ENCODE measurements around the gene NTSR1.

The NTSR1 gene

DNA sequence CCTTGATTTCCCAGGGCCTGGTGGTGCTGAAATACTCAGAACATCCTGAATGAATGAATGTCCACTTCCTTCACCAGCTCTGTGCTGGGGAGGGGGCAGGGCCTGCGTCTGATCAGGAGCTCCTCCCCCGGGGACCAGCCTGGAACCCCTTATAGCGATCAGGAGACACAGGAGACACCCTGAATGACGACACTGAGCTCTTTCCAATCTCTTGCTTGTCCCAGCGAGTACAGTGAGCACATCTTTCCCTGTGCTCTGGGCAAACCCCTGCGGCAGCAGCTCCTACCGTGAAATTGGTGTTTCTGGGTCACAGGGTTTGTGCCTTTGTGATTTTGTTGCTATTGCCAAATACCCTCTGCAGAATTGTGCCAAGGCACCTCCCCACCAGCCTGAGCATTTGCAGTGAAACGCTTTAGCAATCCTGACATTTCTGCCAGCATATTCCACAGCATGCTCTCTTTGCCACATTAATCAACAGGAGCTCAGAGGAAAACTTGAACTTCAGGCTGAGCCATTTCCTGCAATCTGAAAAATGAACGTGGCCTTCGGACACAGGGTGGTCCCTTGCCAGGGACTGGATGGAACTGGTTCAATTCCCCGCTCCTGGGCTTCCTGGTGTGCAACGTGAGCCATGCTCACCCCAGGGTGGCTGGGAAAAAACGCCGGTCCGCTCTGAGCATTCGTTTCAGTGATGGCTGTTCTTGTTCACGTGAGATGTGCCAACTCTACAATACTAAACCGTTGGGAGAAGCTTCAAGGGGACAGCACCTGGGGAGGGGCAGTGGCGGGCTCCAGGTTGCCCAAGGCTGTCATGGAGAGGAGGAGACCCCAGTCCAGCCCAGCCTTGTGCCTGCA, 64.6 kb downstream of the NTSR1 start:
- ATAC-seq = no peak
- H3K4me3 Mint-ChIP-seq = no peak overlapping the region
- H3K4me1 Mint-ChIP-seq = peaks cover 47% of the 10 kb centered on the region
- peaks cover 5% of the 10 kb centered on the region for H3K9me3 Mint-ChIP-seq
- H3K36me3 Mint-ChIP-seq = no peaks in the 10 kb centered on the region
- no peak overlapping the region for H3K27ac Mint-ChIP-seq
- H3K27me3 Mint-ChIP-seq = peaks cover 38% of the 10 kb centered on the region

- no peaks in the 10 kb centered on the region for H3K36me3 Mint-ChIP-seq
- ATAC-seq = no peak
- peaks cover 47% of the 10 kb centered on the region for H3K4me1 Mint-ChIP-seq
- no peak overlapping the region for H3K27ac Mint-ChIP-seq
- peaks cover 32% of the 10 kb centered on the region for H3K27me3 Mint-ChIP-seq
- H3K4me3 Mint-ChIP-seq = no peak overlapping the region
- peaks cover 5% of the 10 kb centered on the region for H3K9me3 Mint-ChIP-seq
Observed at GRCh38 chr20:62773845-62774714, 65.4 kb downstream of the NTSR1 start.

DNA sequence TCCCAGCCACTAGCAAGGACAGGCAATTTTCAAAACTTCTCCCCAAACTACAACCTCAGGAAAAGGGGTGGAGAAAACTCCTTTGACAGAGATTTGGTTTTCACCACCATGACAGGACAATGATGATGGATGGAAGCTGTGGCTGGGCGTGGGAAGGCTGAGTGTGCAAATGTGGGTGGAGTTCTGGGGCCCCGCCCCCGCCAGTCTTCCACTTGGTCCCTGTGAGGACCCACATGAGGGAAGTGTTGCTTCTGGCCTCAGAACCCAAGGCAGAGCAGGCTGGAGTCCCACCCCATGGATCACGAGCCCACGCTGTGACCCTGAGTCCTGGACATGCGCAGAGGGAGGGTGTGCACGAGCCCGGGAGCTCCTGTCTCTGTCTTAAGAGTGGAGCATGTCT, 66.1 kb downstream of the NTSR1 start:
- H3K9me3 Mint-ChIP-seq = peaks cover 5% of the 10 kb centered on the region
- ATAC-seq = no peak
- H3K27me3 Mint-ChIP-seq = peaks cover 32% of the 10 kb centered on the region
- no peak overlapping the region for H3K27ac Mint-ChIP-seq
- H3K36me3 Mint-ChIP-seq = no peaks in the 10 kb centered on the region
- peaks cover 47% of the 10 kb centered on the region for H3K4me1 Mint-ChIP-seq
- H3K4me3 Mint-ChIP-seq = no peak overlapping the region

DNA sequence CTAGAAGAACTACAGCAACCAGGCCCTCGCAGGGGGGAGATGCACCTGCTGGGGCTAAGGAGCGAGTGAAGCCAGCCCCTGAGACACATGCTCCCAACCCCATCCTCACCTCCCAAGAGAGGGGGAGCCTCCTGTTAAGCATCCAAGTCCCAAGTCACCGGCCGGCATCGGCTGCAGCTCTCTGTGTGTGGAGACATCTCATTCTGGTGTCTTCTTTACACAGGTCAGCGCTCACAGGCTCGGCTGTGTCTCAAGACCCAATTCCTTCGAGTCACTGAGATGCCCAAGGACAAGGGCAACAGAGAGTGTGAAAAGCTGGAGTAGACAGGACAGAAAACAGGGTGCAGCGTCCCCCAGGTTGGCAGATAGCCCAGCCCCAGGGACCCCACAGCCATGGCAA, 66.6 kb downstream of the NTSR1 start:
- H3K9me3 Mint-ChIP-seq = peaks cover 5% of the 10 kb centered on the region
- H3K4me3 Mint-ChIP-seq = no peak overlapping the region
- no peak for ATAC-seq
- H3K27ac Mint-ChIP-seq = no peak overlapping the region
- H3K4me1 Mint-ChIP-seq = peaks cover 46% of the 10 kb centered on the region
- H3K36me3 Mint-ChIP-seq = no peaks in the 10 kb centered on the region
- H3K27me3 Mint-ChIP-seq = peaks cover 30% of the 10 kb centered on the region

- peaks cover 5% of the 10 kb centered on the region for H3K9me3 Mint-ChIP-seq
- no peaks in the 10 kb centered on the region for H3K36me3 Mint-ChIP-seq
- peak overlapping the region; percentile 87 for H3K27ac Mint-ChIP-seq
- peaks cover 37% of the 10 kb centered on the region for H3K4me1 Mint-ChIP-seq
- H3K27me3 Mint-ChIP-seq = peaks cover 21% of the 10 kb centered on the region
- H3K4me3 Mint-ChIP-seq = no peak overlapping the region
- no peak for ATAC-seq
Observed at GRCh38 chr20:62776035-62776691, 67.5 kb downstream of the NTSR1 start.

DNA sequence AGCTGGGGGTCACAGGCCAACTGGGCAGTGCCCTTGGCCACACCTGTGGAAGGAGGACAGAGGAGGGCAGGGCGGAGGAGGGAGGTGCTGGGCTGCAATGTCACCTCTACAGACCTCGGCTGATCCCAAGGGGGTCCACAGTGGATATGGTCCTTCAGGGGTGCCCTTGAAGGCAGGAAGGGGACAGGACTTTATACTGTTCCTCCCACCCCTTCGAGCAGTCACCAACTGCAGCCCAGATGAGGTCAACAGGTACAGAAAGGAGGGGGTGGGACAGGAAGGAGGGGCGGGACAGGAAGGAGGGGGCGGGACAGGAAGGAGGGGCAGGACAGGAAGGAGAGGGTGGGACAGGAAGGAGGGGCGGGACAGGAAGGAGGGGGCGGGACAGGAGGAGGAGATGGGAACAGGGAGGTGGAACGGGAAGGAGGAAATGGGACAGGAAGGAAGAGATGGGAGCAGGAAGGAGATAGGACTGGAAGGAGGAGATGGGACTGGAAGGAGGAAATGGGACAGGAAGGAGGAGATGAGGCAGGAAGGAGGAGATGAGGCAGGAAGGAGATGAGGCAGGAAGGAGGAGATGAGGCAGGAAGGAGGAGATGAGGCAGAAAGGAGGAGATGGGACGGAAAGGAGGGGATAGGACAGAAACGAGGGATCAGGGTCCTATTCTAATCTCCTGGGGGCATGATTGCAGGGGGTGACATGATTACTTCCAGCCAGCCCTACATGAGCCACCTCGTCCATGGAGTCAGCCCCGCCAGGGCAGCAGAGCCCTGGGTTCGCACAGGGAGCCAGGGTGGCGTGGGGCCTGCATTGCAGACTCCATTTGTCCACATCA, 68.3 kb downstream of the NTSR1 start:
- H3K36me3 Mint-ChIP-seq = no peaks in the 10 kb centered on the region
- H3K27ac Mint-ChIP-seq = peak overlapping the region; percentile 87
- peaks cover 31% of the 10 kb centered on the region for H3K4me1 Mint-ChIP-seq
- peak; percentile 52 for ATAC-seq
- H3K27me3 Mint-ChIP-seq = peaks cover 13% of the 10 kb centered on the region
- H3K4me3 Mint-ChIP-seq = peak overlapping the region; percentile 49
- H3K9me3 Mint-ChIP-seq = peaks cover 5% of the 10 kb centered on the region

DNA sequence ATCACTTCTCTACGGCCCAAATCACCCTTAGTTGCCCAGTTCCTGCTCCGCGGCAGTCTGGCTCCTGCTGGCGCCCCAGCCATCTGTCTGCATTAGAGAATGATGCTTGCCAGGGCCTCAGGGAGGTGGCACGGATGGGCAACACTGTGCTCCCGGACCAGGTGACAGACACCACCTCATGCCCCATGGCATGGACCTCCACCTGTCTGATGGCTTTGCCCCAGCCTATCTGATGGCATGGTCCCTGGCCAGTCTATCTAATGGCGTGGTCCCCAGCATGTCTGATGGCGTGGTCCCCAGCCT, 68.8 kb downstream of the NTSR1 start:
- Mint-ChIP-seq H3K27ac (peak overlapping the region; percentile 87), H3K27me3 (peaks cover 7% of the 10 kb centered on the region), H3K9me3 (peaks cover 5% of the 10 kb centered on the region), H3K4me3 (no peak overlapping the region), H3K36me3 (no peaks in the 10 kb centered on the region), H3K4me1 (peaks cover 31% of the 10 kb centered on the region)
- ATAC-seq = no peak

GRCh38 chr20:62778058-62778457, 69.4 kb downstream of the NTSR1 start:
- H3K27ac Mint-ChIP-seq = no peak overlapping the region
- peaks cover 31% of the 10 kb centered on the region for H3K4me1 Mint-ChIP-seq
- peaks cover 5% of the 10 kb centered on the region for H3K9me3 Mint-ChIP-seq
- H3K27me3 Mint-ChIP-seq = peaks cover 2% of the 10 kb centered on the region
- H3K36me3 Mint-ChIP-seq = no peaks in the 10 kb centered on the region
- ATAC-seq = no peak
- no peak overlapping the region for H3K4me3 Mint-ChIP-seq

DNA sequence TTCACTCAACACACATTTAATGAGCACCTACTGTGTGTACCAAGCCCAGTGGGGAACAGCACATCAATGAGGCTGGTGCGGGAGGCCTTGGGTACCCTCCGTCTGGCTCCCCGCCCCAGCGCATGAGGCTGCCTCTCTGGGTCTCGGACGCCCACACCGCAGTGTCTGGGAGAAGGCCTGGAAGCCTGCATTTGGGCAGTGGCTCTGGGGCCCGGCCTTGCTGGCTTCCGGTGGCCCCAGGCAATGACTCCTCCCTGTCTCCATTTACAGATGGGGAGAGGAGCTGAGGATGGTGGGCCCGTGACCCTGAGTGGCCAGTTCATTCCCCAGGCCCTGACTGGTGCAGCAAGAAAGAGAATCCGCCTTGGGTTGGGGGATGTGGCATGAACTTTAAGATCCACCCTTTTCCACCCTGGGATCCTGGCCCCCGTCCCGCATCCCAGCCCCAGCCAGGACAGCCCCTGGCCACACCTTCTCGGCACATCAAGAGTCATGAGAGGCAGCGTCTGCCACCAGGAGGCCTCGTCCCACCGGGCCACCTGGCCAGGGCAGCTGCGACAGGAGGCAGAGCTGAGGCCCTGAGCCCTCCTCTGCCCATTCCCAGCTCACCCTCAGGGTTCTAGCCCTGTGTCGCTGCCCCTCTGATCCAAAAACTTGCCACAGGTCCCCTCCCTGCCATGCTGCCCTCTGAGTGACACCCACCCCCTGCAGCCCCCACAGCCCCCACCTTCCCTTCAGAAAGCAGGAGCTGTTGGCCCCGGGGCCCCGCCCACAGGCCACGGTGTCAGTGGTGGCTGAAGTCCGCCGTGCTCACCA, 70.2 kb downstream of the NTSR1 start:
- H3K9me3 Mint-ChIP-seq = peaks cover 5% of the 10 kb centered on the region
- no peaks in the 10 kb centered on the region for H3K36me3 Mint-ChIP-seq
- peak; percentile 17 for ATAC-seq
- no peaks in the 10 kb centered on the region for H3K27me3 Mint-ChIP-seq
- H3K4me3 Mint-ChIP-seq = no peak overlapping the region
- no peak overlapping the region for H3K27ac Mint-ChIP-seq
- H3K4me1 Mint-ChIP-seq = peaks cover 31% of the 10 kb centered on the region

DNA sequence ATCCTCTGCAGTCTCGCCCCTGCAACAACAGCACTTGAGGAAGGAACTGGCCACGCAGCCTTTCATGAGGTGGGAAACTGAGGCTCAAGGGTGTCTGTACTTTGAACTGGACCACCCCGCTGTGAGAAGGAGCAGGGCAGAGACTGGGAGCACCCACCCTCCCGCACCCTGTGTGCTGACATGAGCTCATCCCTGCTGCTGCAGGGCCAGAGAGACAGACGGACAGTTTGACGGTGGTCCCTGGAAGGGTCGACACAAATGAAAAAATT, 70.7 kb downstream of the NTSR1 start:
- Mint-ChIP-seq H3K4me1 (peaks cover 27% of the 10 kb centered on the region), H3K9me3 (peaks cover 5% of the 10 kb centered on the region), H3K27me3 (no peaks in the 10 kb centered on the region), H3K36me3 (no peaks in the 10 kb centered on the region), H3K27ac (no peak overlapping the region), H3K4me3 (no peak overlapping the region)
- no peak for ATAC-seq

- H3K4me1 Mint-ChIP-seq = peaks cover 19% of the 10 kb centered on the region
- peaks cover 5% of the 10 kb centered on the region for H3K9me3 Mint-ChIP-seq
Observed at GRCh38 chr20:62780204-62780603, 71.6 kb downstream of the NTSR1 start.

DNA sequence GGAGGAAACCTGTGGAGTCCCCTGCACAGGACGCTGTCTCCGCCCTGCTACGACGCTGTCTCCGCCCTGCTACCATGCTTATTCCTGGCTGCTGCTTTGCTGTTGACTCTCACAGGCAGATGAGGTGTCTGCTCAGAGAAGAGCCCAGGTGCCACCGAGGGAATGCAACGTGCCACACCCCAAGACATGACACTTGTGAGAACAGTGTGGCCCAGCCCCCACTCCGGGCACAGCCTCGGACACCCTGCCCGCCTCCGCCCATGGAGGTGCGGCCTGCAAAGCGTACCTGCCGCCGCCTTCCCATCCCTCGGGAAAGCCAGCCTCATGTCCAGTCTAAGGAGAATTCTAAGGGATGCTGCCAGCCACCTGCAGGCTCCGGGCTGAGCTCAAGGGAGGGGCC, 72.1 kb downstream of the NTSR1 start:
- Mint-ChIP-seq H3K27me3 (no peaks in the 10 kb centered on the region), H3K27ac (no peak overlapping the region)

More at GRCh38 chr20:62780204-62780603, 71.6 kb downstream of the NTSR1 start:
- no peaks in the 10 kb centered on the region for H3K36me3 Mint-ChIP-seq
- no peaks in the 10 kb centered on the region for H3K27me3 Mint-ChIP-seq
- H3K27ac Mint-ChIP-seq = no peak overlapping the region
- ATAC-seq = no peak
- H3K4me3 Mint-ChIP-seq = no peak overlapping the region

DNA sequence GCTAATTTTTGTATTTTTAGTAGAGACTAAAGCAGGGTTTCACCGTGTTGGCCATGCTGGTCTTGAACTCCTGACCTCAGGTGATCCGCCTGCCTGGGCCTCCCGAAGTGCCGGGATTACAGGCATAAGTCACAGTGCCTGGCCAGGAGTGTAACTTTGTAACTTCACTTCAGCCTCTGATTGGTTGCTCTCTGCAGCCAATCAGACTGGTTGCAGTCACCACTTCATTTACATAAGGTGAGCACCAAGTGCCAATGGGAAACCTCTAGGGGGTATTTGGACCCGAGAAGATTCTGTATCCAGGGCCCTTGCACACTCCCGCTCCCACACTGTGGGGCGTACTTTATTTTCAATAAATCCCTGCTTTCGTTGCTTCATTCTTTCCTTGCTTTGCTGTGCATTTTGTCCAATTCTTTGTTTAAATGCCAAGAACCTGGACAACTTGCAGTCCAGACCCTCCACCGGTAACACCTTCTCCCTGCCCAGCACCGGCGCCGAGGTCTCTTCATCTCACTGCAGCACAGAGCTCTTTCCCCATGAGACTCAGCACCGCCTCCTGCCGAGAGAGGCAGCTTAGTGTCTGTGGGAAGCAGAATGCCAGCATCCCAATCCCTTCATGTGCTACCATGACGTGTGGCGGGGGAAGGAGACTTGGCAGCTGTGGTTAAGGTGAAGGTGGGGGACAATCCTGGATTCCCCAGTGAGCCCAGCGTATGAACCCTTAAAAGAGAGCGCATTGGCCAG, 73.7 kb downstream of the NTSR1 start:
- H3K9me3 Mint-ChIP-seq = peaks cover 3% of the 10 kb centered on the region

More for the DNA sequence above, 72.1 kb downstream of the NTSR1 start:
- no peak for ATAC-seq
- Mint-ChIP-seq H3K9me3 (peaks cover 5% of the 10 kb centered on the region), H3K4me3 (no peak overlapping the region), H3K36me3 (no peaks in the 10 kb centered on the region), H3K4me1 (peaks cover 17% of the 10 kb centered on the region)

DNA sequence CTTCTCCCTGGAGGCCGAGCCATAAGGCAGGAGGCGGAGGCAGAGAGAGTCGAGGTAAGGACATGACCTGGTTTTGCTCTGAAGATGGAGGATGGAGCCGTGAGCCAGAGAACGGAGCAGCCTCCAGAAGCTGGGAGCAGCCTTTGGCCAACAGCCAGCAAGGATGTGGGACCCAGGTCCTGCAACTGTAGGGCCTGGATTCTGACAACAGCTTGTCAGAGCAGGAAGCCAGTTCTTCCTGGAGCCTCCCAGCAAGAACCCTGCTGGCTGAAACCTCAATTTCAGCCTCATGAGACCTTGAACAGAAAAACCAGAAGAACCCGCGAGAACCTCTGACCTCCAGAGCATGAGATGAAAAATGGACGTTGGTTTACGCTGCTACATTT, 74.2 kb downstream of the NTSR1 start:
- peaks cover 8% of the 10 kb centered on the region for H3K9me3 Mint-ChIP-seq
- ATAC-seq = no peak
- H3K27ac Mint-ChIP-seq = no peak overlapping the region
- H3K36me3 Mint-ChIP-seq = no peaks in the 10 kb centered on the region
- no peaks in the 10 kb centered on the region for H3K27me3 Mint-ChIP-seq
- no peak overlapping the region for H3K4me3 Mint-ChIP-seq
- H3K4me1 Mint-ChIP-seq = peaks cover 9% of the 10 kb centered on the region

More for the DNA sequence above, 73.7 kb downstream of the NTSR1 start:
- peaks cover 4% of the 10 kb centered on the region for H3K4me1 Mint-ChIP-seq
- no peaks in the 10 kb centered on the region for H3K27me3 Mint-ChIP-seq
- no peak for ATAC-seq
- no peak overlapping the region for H3K27ac Mint-ChIP-seq
- no peaks in the 10 kb centered on the region for H3K36me3 Mint-ChIP-seq
- no peak overlapping the region for H3K4me3 Mint-ChIP-seq
